Measurements from ENCODE around the gene RNU7-1. TPM values are rescaled to one million over a fixed set of nuclear protein-coding genes. Genes with fewer than 3 reads are reported as not detected.
A peak's percentile ranks its signal among the peaks of the same experiment; 100 is the strongest.

The RNU7-1 gene
- total and polyA plus RNA-seq, 9 of the 15 experiments (the other 6 are each of a cell fraction or from before 2014, with no cell fraction given), result not detected

DNA sequence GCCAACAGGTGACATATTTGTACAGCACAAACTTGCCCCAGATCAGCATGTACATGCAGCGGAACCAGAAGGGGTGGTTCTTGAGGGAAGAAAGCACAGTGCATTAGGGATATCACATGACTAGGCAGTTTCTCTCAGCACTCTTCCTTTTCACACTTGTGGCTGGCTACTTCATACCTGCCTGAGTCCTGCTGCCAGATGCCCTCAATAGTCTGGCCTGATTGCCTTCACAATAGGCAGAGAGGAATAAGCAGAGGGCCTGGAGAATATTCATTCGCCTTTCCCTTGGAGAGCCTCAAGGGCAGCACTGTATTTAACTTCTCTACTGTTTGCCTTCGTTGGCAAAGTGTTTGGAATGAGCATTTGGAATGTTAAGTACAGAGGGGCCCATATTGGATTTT is 35.0 kb downstream of the RNU7-1 start:
- ATAC-seq (peak; percentile 64), DNase-seq (ENCODE audit: extremely low read depth in 1 of 4, low spot score in 3 of 4) (no peak), FAIRE-seq (no peak)
- H2AFZ ChIP-seq (ENCODE audit: low read depth, low read length), result no peak overlapping the region
- in situ Hi-C loops (cut with MboI) (no loop called here), intact Hi-C loops (cut with micrococcal nuclease) (no loop called here)
- BruUV-seq (replicated peaks), result no TSS peak
- CTCF ChIA-PET (ENCODE audit: low intra/inter-chr PET ratio), result no interaction called here
- H3K4me3 ChIP-seq, result no peak overlapping the region
- no peak overlapping the region for H3K9ac ChIP-seq (ENCODE audit: insufficient read depth in 1 of 2, low read depth in 2 of 2, low read length in 2 of 2)
- H3K27ac ChIP-seq (ENCODE audit: extremely low read depth, low read depth, low read length), result peak overlapping the region; percentile 57; the same call in 2 of the 3 replicates
- H3K27me3 ChIP-seq (ENCODE audit: control insufficient read depth in 2 of 2, insufficient read depth in 2 of 2, low read length in 2 of 2), result no peaks in the 10 kb centered on the region
- no peaks in the 10 kb centered on the region for H3K9me3 ChIP-seq (replicated peaks; ENCODE audit: control insufficient read depth, insufficient read depth, low read depth, low read length)
- H3K79me2 ChIP-seq (ENCODE audit: control insufficient read depth, insufficient read depth, low read length), result peaks cover 9% of the 10 kb centered on the region
- H3K9me1 ChIP-seq (ENCODE audit: control insufficient read depth, insufficient read depth, low read length), result no peaks in the 10 kb centered on the region
- H3K36me3 ChIP-seq (ENCODE audit: control insufficient read depth, insufficient read depth, low read length), result peaks cover 95% of the 10 kb centered on the region
- H3K4me2 ChIP-seq (ENCODE audit: insufficient read depth, low read length), result no peak overlapping the region
- 73% methylated on average over 3 of the region's 3 CpGs for WGBS (ENCODE audit: insufficient coverage, low coverage, missing lambda C conversion rate)
- POLR2A ChIA-PET, result interaction anchor here (0.7 to 1.4 kb wide), 3 partner anchors 10 to 39 kb away, joined by 3 to 4 read pairs (median 3); no protein-coding TSS in a partner anchor
- H4K20me1 ChIP-seq (replicated peaks; ENCODE audit: control insufficient read depth, insufficient read depth, low read length), result no peaks in the 10 kb centered on the region
- H3K4me1 ChIP-seq (replicated peaks in 1 of 2; ENCODE audit: control insufficient read depth in 2 of 2, insufficient read depth in 2 of 2, low read length in 2 of 2), result peaks cover 0 to 4% of the 10 kb centered on the region in 2 experiments; a peak in 1 of 5 replicates
- TF ChIP-seq POLR2AphosphoS5 (IDR thresholded peaks at IDR 0.05; ENCODE audit: control insufficient read depth, insufficient read depth, low read depth, low read length) (0 out of 2 replicates have a peak, but pooled peaks have one; percentile 6), NFE2 (IDR thresholded peaks at IDR 0.05; ENCODE audit: low read depth) (peak; percentile 67), SOX6 (IDR thresholded peaks at IDR 0.05) (no peak), NR1H2 (CRISPR knock-in tag; IDR thresholded peaks at IDR 0.05) (no peak), TEAD4 (IDR thresholded peaks at IDR 0.05; ENCODE audit: low read length) (no peak), TEAD4 (CRISPR knock-in tag; IDR thresholded peaks at IDR 0.05; ENCODE audit: borderline replicate concordance) (no peak), RBM39 (optimal IDR thresholded peaks at IDR 0.05; ENCODE audit: low read depth, low read length) (no peak), ZNF830 (CRISPR knock-in tag; IDR thresholded peaks at IDR 0.05) (no peak), FOS (IDR thresholded peaks at IDR 0.05; ENCODE audit: extremely low read depth, insufficient read length) (no peak), NCOA4 (IDR thresholded peaks at IDR 0.05; ENCODE audit: partially characterized antibody) (no peak), TFAM (CRISPR knock-in tag; conservative IDR thresholded peaks at IDR 0.05) (no peak), L3MBTL2 (IDR thresholded peaks at IDR 0.05) (no peak), MAFK (IDR thresholded peaks at IDR 0.05; ENCODE audit: low read length) (0 out of 2 replicates have a peak, but pooled peaks have one; percentile 46), ZNF324 (CRISPR knock-in tag; IDR thresholded peaks at IDR 0.05) (no peak), GATAD2A (IDR thresholded peaks at IDR 0.05) (no peak), BCL6 (CRISPR knock-in tag; IDR thresholded peaks at IDR 0.05) (no peak), SP2 (IDR thresholded peaks at IDR 0.05; ENCODE audit: extremely low read depth, low read depth, low read length, poor library complexity, severe bottlenecking) (no peak), HOXB6 (CRISPR knock-in tag; IDR thresholded peaks at IDR 0.05; ENCODE audit: borderline replicate concordance) (no peak), ZFP36 (IDR thresholded peaks at IDR 0.05; ENCODE audit: low read depth, low read length, partially characterized antibody) (peak; percentile 20), ATF2 (CRISPR knock-in tag; IDR thresholded peaks at IDR 0.05) (no peak)
- TF ChIP-seq, protein P1, sequence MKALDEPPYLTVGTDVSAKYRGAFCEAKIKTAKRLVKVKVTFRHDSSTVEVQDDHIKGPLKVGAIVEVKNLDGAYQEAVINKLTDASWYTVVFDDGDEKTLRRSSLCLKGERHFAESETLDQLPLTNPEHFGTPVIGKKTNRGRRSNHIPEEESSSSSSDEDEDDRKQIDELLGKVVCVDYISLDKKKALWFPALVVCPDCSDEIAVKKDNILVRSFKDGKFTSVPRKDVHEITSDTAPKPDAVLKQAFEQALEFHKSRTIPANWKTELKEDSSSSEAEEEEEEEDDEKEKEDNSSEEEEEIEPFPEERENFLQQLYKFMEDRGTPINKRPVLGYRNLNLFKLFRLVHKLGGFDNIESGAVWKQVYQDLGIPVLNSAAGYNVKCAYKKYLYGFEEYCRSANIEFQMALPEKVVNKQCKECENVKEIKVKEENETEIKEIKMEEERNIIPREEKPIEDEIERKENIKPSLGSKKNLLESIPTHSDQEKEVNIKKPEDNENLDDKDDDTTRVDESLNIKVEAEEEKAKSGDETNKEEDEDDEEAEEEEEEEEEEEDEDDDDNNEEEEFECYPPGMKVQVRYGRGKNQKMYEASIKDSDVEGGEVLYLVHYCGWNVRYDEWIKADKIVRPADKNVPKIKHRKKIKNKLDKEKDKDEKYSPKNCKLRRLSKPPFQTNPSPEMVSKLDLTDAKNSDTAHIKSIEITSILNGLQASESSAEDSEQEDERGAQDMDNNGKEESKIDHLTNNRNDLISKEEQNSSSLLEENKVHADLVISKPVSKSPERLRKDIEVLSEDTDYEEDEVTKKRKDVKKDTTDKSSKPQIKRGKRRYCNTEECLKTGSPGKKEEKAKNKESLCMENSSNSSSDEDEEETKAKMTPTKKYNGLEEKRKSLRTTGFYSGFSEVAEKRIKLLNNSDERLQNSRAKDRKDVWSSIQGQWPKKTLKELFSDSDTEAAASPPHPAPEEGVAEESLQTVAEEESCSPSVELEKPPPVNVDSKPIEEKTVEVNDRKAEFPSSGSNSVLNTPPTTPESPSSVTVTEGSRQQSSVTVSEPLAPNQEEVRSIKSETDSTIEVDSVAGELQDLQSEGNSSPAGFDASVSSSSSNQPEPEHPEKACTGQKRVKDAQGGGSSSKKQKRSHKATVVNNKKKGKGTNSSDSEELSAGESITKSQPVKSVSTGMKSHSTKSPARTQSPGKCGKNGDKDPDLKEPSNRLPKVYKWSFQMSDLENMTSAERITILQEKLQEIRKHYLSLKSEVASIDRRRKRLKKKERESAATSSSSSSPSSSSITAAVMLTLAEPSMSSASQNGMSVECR (CRISPR knock-in tag; IDR thresholded peaks at IDR 0.05), result no peak

Measured in K562 (cell line).